Inflammatory macrophage (primary cell): ENCODE measurements around the gene TRIM5.

Experiments used
- DNase-seq, 2 donors: peaks; one replicate each; pipeline ENCODE4 v3.0.0-alpha.2; 2020 to 2022

The TRIM5 gene

DNA sequence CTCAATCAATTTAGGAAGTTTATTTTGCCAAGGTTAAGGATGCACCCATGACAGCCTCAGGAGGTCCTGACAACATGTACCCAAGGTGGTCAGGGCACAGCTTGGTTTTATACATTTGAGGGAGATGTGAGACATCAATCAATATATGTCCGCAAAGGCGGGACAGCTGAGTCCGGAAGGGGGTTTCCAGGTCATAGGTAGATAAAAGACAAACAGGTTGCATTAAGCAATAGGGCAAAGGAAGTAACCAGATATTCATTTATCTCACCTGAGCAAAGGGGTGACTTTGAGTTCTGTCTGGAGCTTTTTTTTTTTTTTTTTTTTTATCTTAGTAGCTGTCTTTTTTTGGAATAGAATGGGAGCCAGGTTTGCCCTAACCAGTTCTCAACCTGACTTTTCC lies 62.1 kb downstream of the TRIM5 start:
- no peak for DNase-seq

DNA sequence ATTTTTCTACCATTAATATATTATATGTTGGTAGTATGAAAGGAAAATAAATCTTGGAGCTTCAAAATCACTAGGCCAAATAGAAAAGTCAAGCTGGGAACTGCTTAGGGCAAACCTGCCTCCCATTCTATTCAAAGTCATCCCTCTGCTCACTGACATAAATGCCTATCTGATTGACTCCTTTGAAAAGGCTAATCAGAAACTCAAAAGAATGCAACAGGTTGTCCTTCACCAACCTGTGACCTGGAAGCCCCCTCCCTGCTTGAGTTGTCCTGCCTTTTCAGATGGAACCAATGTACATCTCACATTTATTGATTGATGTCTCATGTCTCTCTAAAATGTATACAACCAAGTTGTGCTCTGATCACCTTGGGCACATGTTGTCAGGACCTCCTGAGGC lies 63.3 kb downstream of the TRIM5 start:
- DNase-seq: no peak

DNA sequence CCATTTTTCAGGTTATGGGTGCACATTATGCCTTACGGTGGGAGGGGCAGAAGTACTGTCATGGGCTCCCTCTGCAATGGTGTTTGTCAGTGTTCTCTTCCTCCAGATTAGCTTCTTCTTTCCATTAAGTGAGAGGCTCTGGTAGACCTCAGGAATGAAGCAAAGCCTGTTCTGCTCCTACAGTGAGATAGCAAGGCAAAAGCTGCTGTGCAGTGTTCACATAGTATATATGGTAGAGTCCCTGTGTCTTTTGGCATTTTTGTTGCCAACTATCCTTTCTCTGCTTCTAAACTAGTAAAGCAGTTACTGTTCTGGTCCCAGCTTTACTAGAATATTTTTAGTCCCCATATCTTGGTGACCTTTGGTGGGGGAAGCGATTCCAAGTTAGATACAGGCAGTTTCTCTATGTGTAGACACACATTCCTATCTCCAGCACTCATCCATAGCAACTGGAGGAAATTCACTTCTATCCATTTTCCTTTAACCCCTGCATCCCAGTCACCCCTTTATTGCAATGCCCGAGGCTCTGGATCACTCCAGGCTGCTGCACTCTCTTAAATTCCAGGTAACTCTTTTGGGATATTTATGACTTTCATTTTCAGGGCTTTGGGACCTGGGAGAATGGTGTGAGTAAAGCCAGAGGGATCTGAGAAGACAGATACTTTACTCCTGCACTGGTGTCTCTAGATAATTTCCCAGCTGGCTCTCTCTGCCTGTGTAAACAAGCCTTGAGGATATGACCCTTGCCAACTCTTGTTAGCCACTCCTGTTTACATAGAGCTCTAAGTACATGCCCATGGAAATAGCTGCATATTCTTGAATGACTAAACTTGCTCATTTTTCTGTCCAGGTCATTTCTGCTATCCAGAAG lies 64.0 kb downstream of the TRIM5 start:
- DNase-seq: no peak

- no peak for DNase-seq
These were observed 66.1 kb downstream of the TRIM5 start for GRCh38 chr11:5618807-5619206.
